Kidney (tissue), 14 donors: ENCODE measurements around the gene CCDC15. TPM values are rescaled to one million over a fixed set of nuclear protein-coding genes. Genes with fewer than 3 reads are reported as not detected.

Experiments used
- DNase-seq, 5 donors: peaks; one replicate each; pipeline ENCODE4 v3.0.0-alpha.2; 2013 to 2020
- FAIRE-seq: peaks from 2 replicates; lab custom pipeline; 2012; peaks lifted over from hg19 to GRCh38; lab: Jason Lieb, UNC
- H3K27ac ChIP-seq, 2 donors: one replicate each; pipeline ENCODE4 v1.7.0; 2013; ENCODE audit warnings: low read depth in 2 of 2, low read length in 2 of 2, inconsistent platforms in 1 of 2
- H3K27me3 ChIP-seq: one replicate; pipeline ENCODE4 v1.7.1; 2013; ENCODE audit warnings: low read length, inconsistent platforms; ENCODE audit not compliant: control insufficient read depth, insufficient read depth
- H3K36me3 ChIP-seq, 3 donors: one replicate each; pipeline versions ENCODE4 v1.7.0 to v1.7.1; 2013; ENCODE audit warnings: low read length in 3 of 3, control low read depth in 1 of 3, inconsistent platforms in 1 of 3; ENCODE audit not compliant: insufficient read depth in 3 of 3, control insufficient read depth in 2 of 3
- H3K4me1 ChIP-seq, 3 donors: one replicate each; pipeline versions ENCODE4 v1.7.0 to v1.7.1; 2013; ENCODE audit warnings: low read length in 3 of 3, inconsistent platforms in 1 of 3, low read depth in 1 of 3; ENCODE audit not compliant: control insufficient read depth in 2 of 3, insufficient read depth in 2 of 3
- H3K4me3 ChIP-seq, 3 donors: one replicate each; pipeline versions ENCODE4 v1.7.0 to v1.8.1; 2013; ENCODE audit warnings: low read length in 3 of 3, control low read depth in 1 of 3, inconsistent platforms in 1 of 3
- H3K9ac ChIP-seq, 3 donors: one replicate each; pipeline versions ENCODE4 v1.7.0 to v1.7.1; 2013; ENCODE audit warnings: low read length in 3 of 3, control low read depth in 1 of 3, inconsistent platforms in 1 of 3
- H3K9me3 ChIP-seq, 3 donors: one replicate each; pipeline versions ENCODE4 v1.7.0 to v1.7.1; 2013; ENCODE audit warnings: low read length in 3 of 3, control low read depth in 1 of 3, inconsistent platforms in 1 of 3; ENCODE audit not compliant: control insufficient read depth in 2 of 3, insufficient read depth in 1 of 3
- CTCF ChIP-seq: IDR thresholded peaks from 3 replicates; pipeline ENCODE4 v1.5.1; 2012; ENCODE audit warnings: mild to moderate bottlenecking, moderate library complexity, borderline replicate concordance; ENCODE audit not compliant: insufficient read depth; ENCODE audit errors: extremely low read depth
- intact Hi-C: fragments of 100-400 bp; cut with DNase I; formaldehyde crosslinking; loops from one replicate; pipeline ENCODE4 v1.11.1; 2022
- polyA plus RNA-seq: library from polyadenylated mRNA; stranded (reverse); fragments of 350-450 nt; fragmentation: Illumina TruSeq; extraction: RNeasy Lipid Tissue Mini Kit (QIAGEN cat#74804); gene quantifications from one replicate; pipeline ENCODE4 v1.2.3, GENCODE V29; 2014; ENCODE audit warnings: low read depth, low replicate concordance; ENCODE audit not compliant: insufficient read depth
- total RNA-seq: library from RNA; stranded (reverse); fragmentation: NEBNext Ultra II Directional; extraction: Animal tissue kit (Norgen Biotek cat#: 25700); gene quantifications from one replicate; pipeline ENCODE4 v1.2.1, GENCODE V29; 2021
- donor health status: control.
- donor health status: control.
- donor health status: control.
- donor health status: control.
- donor health status: control.
- donor health status: DM: yes; HTN: yes; CAD: no.
- donor health status: Normal renal cell carcinoma (clear cell type).

The CCDC15 gene
- total and polyA plus RNA-seq, 2 donors from 2014 or later, result 0.22 to 1.5 TPM

GRCh38 chr11:124923296-124923695 lies 30.7 kb upstream of the CCDC15 start:
- FAIRE-seq, result no peak
- H3K27ac ChIP-seq, result no peak overlapping the region
- H3K9ac ChIP-seq, result no peak overlapping the region
- intact Hi-C loops, result no loop called here
- DNase-seq, result no peak
- TF ChIP-seq CTCF, result no peak
- H3K27me3 ChIP-seq, result no peaks in the 10 kb centered on the region
- H3K36me3 ChIP-seq, result no peaks in the 10 kb centered on the region
- H3K9me3 ChIP-seq, result no peaks in the 10 kb centered on the region
- H3K4me1 ChIP-seq, result peaks cover 0 to 4% (median 0%) of the 10 kb centered on the region in 3 donors
- H3K4me3 ChIP-seq, result no peak overlapping the region

- no peak for TF ChIP-seq CTCF
- intact Hi-C loops, result no loop called here
- Histone ChIP-seq H3K9me3 (no peaks in the 10 kb centered on the region), H3K27ac (no peak overlapping the region), H3K4me3 (no peak overlapping the region), H3K36me3 (no peaks in the 10 kb centered on the region), H3K27me3 (no peaks in the 10 kb centered on the region), H3K4me1 (no peaks in the 10 kb centered on the region), H3K9ac (no peak overlapping the region)
- no peak for FAIRE-seq
- peak in 1 of 5 donors; percentile 15 for DNase-seq
Observed at GRCh38 chr11:124928942-124929665, 24.9 kb upstream of the CCDC15 start.

- no peak for DNase-seq
- H3K4me1 ChIP-seq, result no peaks in the 10 kb centered on the region
- H3K27ac ChIP-seq, result no peak overlapping the region
- no peak overlapping the region for H3K9ac ChIP-seq
- H3K4me3 ChIP-seq, result no peak overlapping the region
- FAIRE-seq, result no peak
- TF ChIP-seq CTCF, result no peak
- no peaks in the 10 kb centered on the region for H3K27me3 ChIP-seq
- intact Hi-C loops, result no loop called here
- H3K36me3 ChIP-seq, result no peaks in the 10 kb centered on the region
- no peaks in the 10 kb centered on the region for H3K9me3 ChIP-seq
Observed at GRCh38 chr11:124930799-124931198, 23.2 kb upstream of the CCDC15 start.
